ENCODE data around the gene PHLDA3.

PHLDA3 gene

GRCh38 chr1:201468844-201469644, at the start of gene PHLDA3:
PHLDA3 (minus strand) TSS chr1:201469188; CDS start chr1:201468786, 402 bp downstream.
- Histone ChIP-seq H3K27me3 (ENCODE audit: control insufficient read depth in 1 of 2, insufficient read depth in 2 of 2, low read length in 2 of 2) (peaks cover 8 to 17% of the 10 kb centered on the region in 2 donors), H3K9me3 (ENCODE audit: control insufficient read depth in 1 of 2, low read length in 2 of 2) (no peaks in the 10 kb centered on the region), H3K4me3 (ENCODE audit: low read depth in 1 of 2, low read length in 2 of 2) (peak within 1 kb of the TSS; percentile 46 to 78), H3K27ac (ENCODE audit: low read depth, low read length) (peak within 1 kb of the TSS; percentile 89), H3K4me1 (ENCODE audit: control insufficient read depth in 1 of 2, insufficient read depth in 2 of 2, low read length in 2 of 2) (peaks cover 6 to 15% of the 10 kb centered on the region in 2 donors), H3K9ac (ENCODE audit: low read depth in 1 of 2, low read length in 2 of 2) (peak within 1 kb of the TSS; percentile 52 to 60), H3K36me3 (ENCODE audit: control insufficient read depth in 1 of 2, insufficient read depth in 2 of 2, low read length in 2 of 2) (no peaks in the 10 kb centered on the region)

DNA sequence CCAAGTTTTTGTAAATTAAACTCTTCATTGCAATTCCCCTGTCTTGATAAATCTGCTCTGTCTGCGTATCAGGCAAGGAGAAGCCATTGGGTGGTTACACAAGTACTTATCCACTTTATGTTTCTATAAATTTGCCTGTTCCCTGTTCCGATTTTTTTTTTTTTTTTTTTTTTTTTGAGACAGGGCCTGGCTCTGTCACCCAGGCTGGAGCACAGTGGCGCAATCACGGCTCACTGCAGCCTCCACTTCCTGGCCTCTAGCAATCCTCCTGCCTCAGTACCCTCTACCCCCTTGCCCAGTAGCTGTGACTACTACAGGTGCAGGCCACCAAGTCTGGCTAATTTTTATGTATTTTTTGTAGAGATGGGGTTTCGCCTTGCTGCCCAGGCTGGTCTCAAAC, 49.1 kb upstream of the PHLDA3 start:
- no peaks in the 10 kb centered on the region for H3K36me3 ChIP-seq (ENCODE audit: control insufficient read depth in 1 of 2, insufficient read depth in 2 of 2, low read length in 2 of 2)
- H3K4me1 ChIP-seq (ENCODE audit: control insufficient read depth in 1 of 2, insufficient read depth in 2 of 2, low read length in 2 of 2), result peaks cover 4 to 14% of the 10 kb centered on the region in 2 donors
- no peaks in the 10 kb centered on the region for H3K9me3 ChIP-seq (ENCODE audit: control insufficient read depth in 1 of 2, low read length in 2 of 2)
- H3K4me3 ChIP-seq (ENCODE audit: low read depth in 1 of 2, low read length in 2 of 2), result no peak overlapping the region
- H3K27me3 ChIP-seq (ENCODE audit: control insufficient read depth in 1 of 2, insufficient read depth in 2 of 2, low read length in 2 of 2), result no peaks in the 10 kb centered on the region
- H3K9ac ChIP-seq (ENCODE audit: low read depth in 1 of 2, low read length in 2 of 2), result no peak overlapping the region
- H3K27ac ChIP-seq (ENCODE audit: low read depth, low read length), result no peak overlapping the region

GRCh38 chr1:201517631-201518030, 48.6 kb upstream of the PHLDA3 start:
- Histone ChIP-seq H3K27me3 (ENCODE audit: control insufficient read depth in 1 of 2, insufficient read depth in 2 of 2, low read length in 2 of 2) (no peaks in the 10 kb centered on the region), H3K9ac (ENCODE audit: low read depth in 1 of 2, low read length in 2 of 2) (no peak overlapping the region), H3K36me3 (ENCODE audit: control insufficient read depth in 1 of 2, insufficient read depth in 2 of 2, low read length in 2 of 2) (no peaks in the 10 kb centered on the region), H3K4me1 (ENCODE audit: control insufficient read depth in 1 of 2, insufficient read depth in 2 of 2, low read length in 2 of 2) (peaks cover 4 to 19% of the 10 kb centered on the region in 2 donors), H3K27ac (ENCODE audit: low read depth, low read length) (no peak overlapping the region), H3K9me3 (ENCODE audit: control insufficient read depth in 1 of 2, low read length in 2 of 2) (no peaks in the 10 kb centered on the region), H3K4me3 (ENCODE audit: low read depth in 1 of 2, low read length in 2 of 2) (no peak overlapping the region)

DNA sequence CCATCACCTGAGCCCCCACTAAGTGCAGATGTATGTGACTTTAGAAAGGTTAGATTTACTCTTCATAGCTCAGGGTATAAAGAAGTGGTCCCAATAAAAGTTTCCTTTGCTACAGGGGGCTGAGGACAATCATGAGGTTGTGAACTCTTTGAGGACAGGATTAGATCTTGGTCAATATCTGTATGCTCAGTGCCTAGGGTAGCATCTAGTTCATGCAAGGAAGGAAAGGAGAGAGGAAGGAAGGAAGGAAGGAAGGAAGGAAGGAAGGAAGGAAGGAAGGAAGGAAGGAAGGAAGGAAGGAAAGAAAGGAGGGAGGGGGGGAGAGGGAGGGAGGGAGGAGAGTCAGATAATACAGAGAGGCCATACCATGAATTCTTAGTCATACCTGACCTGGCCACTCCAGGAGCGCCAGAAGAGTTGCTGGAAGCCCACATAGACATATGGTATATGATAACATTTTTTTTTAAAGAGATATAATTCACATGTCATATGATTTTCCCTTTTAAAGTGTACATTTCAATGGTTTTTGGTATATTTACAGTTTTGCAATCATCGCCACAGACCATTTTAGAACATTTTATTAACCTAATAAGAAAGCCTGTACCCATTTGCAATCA, 47.6 kb upstream of the PHLDA3 start:
- Histone ChIP-seq H3K27me3 (ENCODE audit: control insufficient read depth in 1 of 2, insufficient read depth in 2 of 2, low read length in 2 of 2) (no peaks in the 10 kb centered on the region), H3K9ac (ENCODE audit: low read depth in 1 of 2, low read length in 2 of 2) (no peak overlapping the region), H3K4me1 (ENCODE audit: control insufficient read depth in 1 of 2, insufficient read depth in 2 of 2, low read length in 2 of 2) (peaks cover 11 to 27% of the 10 kb centered on the region in 2 donors), H3K9me3 (ENCODE audit: control insufficient read depth in 1 of 2, low read length in 2 of 2) (no peaks in the 10 kb centered on the region), H3K27ac (ENCODE audit: low read depth, low read length) (no peak overlapping the region), H3K4me3 (ENCODE audit: low read depth in 1 of 2, low read length in 2 of 2) (no peak overlapping the region), H3K36me3 (ENCODE audit: control insufficient read depth in 1 of 2, insufficient read depth in 2 of 2, low read length in 2 of 2) (no peaks in the 10 kb centered on the region)

- Histone ChIP-seq H3K27ac (ENCODE audit: low read depth, low read length) (no peak overlapping the region), H3K36me3 (ENCODE audit: control insufficient read depth in 1 of 2, insufficient read depth in 2 of 2, low read length in 2 of 2) (no peaks in the 10 kb centered on the region), H3K9ac (ENCODE audit: low read depth in 1 of 2, low read length in 2 of 2) (no peak overlapping the region), H3K27me3 (ENCODE audit: control insufficient read depth in 1 of 2, insufficient read depth in 2 of 2, low read length in 2 of 2) (no peaks in the 10 kb centered on the region), H3K9me3 (ENCODE audit: control insufficient read depth in 1 of 2, low read length in 2 of 2) (no peaks in the 10 kb centered on the region), H3K4me3 (ENCODE audit: low read depth in 1 of 2, low read length in 2 of 2) (no peak overlapping the region), H3K4me1 (ENCODE audit: control insufficient read depth in 1 of 2, insufficient read depth in 2 of 2, low read length in 2 of 2) (peaks cover 12 to 31% of the 10 kb centered on the region in 2 donors)
Measured at GRCh38 chr1:201515895-201516294, 46.9 kb upstream of the PHLDA3 start.

DNA sequence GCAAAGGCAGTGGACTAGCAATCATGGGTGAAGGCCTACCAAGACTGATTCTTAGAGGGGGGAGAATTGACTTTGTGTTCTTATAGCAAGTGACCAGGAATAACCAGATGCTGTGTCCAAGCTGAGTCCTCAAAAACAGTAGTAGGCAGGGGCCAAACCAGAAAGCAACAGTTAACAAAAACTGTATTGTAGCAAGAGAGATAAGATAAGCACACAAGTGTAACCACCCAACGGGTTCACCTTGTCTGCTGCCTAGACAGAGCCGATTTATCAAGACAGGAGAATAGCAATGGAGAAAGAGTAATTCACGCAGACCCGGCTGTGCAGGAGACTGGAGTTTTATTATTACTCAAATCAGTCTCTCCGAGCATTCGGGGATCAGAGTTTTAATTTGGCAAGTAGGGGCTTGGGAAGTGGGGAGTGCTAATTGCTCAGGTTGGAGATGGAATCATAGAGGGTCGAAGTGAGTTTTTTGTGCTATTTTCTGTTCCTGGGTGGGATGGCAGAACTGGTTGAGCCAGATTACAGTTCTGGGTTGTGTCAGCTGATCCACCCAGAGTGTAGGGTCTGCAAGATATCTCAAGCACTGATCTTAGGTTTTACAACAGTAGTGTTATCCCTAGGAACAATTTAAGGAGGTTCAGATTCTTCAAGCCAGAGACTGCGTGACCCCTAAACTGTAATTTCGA, 46.2 kb upstream of the PHLDA3 start:
- Histone ChIP-seq H3K4me1 (ENCODE audit: control insufficient read depth in 1 of 2, insufficient read depth in 2 of 2, low read length in 2 of 2) (peaks cover 12 to 31% of the 10 kb centered on the region in 2 donors), H3K9me3 (ENCODE audit: control insufficient read depth in 1 of 2, low read length in 2 of 2) (no peaks in the 10 kb centered on the region), H3K27ac (ENCODE audit: low read depth, low read length) (no peak overlapping the region), H3K27me3 (ENCODE audit: control insufficient read depth in 1 of 2, insufficient read depth in 2 of 2, low read length in 2 of 2) (no peaks in the 10 kb centered on the region), H3K4me3 (ENCODE audit: low read depth in 1 of 2, low read length in 2 of 2) (no peak overlapping the region), H3K36me3 (ENCODE audit: control insufficient read depth in 1 of 2, insufficient read depth in 2 of 2, low read length in 2 of 2) (no peaks in the 10 kb centered on the region), H3K9ac (ENCODE audit: low read depth in 1 of 2, low read length in 2 of 2) (no peak overlapping the region)

DNA sequence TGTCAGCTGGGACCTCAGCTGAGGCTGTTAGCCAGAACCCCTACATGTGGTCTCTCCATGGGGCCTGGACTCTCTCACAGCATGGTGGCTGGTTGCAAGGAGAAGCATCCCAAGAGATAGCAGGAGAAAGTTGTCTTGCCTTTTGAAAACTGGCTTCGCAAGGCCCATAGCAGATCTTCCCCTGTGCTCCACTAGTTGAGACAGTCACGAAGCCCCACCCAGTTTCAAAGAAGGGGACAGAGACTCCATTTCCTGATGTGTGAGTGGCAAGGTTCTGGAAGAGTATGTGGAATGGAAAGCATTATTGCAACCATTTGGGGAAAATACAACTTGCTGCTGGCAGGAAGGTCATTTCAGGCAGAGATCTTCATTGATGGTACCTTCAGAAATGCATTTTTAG, 45.5 kb upstream of the PHLDA3 start:
- H3K4me1 ChIP-seq (ENCODE audit: control insufficient read depth in 1 of 2, insufficient read depth in 2 of 2, low read length in 2 of 2), result peaks cover 12 to 31% of the 10 kb centered on the region in 2 donors
- H3K9ac ChIP-seq (ENCODE audit: low read depth in 1 of 2, low read length in 2 of 2), result no peak overlapping the region
- H3K27ac ChIP-seq (ENCODE audit: low read depth, low read length), result no peak overlapping the region
- no peaks in the 10 kb centered on the region for H3K36me3 ChIP-seq (ENCODE audit: control insufficient read depth in 1 of 2, insufficient read depth in 2 of 2, low read length in 2 of 2)
- no peaks in the 10 kb centered on the region for H3K9me3 ChIP-seq (ENCODE audit: control insufficient read depth in 1 of 2, low read length in 2 of 2)
- H3K27me3 ChIP-seq (ENCODE audit: control insufficient read depth in 1 of 2, insufficient read depth in 2 of 2, low read length in 2 of 2), result no peaks in the 10 kb centered on the region
- H3K4me3 ChIP-seq (ENCODE audit: low read depth in 1 of 2, low read length in 2 of 2), result no peak overlapping the region

GRCh38 chr1:201513498-201514243, 44.7 kb upstream of the PHLDA3 start:
- H3K9ac ChIP-seq (ENCODE audit: low read depth in 1 of 2, low read length in 2 of 2), result no peak overlapping the region
- no peak overlapping the region for H3K4me3 ChIP-seq (ENCODE audit: low read depth in 1 of 2, low read length in 2 of 2)
- H3K9me3 ChIP-seq (ENCODE audit: control insufficient read depth in 1 of 2, low read length in 2 of 2), result no peaks in the 10 kb centered on the region
- H3K27me3 ChIP-seq (ENCODE audit: control insufficient read depth in 1 of 2, insufficient read depth in 2 of 2, low read length in 2 of 2), result no peaks in the 10 kb centered on the region
- H3K4me1 ChIP-seq (ENCODE audit: control insufficient read depth in 1 of 2, insufficient read depth in 2 of 2, low read length in 2 of 2), result peaks cover 12 to 31% of the 10 kb centered on the region in 2 donors
- no peak overlapping the region for H3K27ac ChIP-seq (ENCODE audit: low read depth, low read length)
- no peaks in the 10 kb centered on the region for H3K36me3 ChIP-seq (ENCODE audit: control insufficient read depth in 1 of 2, insufficient read depth in 2 of 2, low read length in 2 of 2)

DNA sequence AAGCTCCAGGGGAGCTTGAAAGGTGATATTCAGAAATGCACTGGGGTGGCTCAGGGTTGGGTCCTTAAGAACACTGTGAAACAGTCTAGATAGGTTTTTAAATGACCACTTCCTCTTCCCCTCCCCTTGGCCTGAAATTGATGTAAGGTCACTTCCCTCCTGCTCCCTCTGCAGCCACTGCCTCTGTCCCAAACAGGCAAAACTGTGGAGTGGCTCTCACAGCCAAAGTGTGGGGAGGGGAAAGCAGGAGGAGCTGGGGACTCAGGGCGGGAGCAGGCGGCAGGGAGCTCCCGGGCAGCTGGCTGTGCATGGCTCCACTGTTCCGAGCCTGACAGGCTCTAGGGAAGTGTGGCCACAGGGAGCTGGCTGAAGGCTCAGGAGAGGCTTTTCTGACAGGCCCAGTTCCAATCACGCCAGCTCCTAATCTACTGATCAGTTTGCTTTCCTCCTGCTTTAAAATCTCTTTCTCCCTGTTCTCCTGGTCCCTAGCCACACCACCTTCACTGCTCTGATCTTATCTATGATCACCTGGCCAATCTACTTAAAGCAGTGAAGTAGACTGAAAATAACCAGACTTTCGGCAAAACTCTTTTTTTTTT, 43.1 kb upstream of the PHLDA3 start:
- H3K4me1 ChIP-seq (ENCODE audit: control insufficient read depth in 1 of 2, insufficient read depth in 2 of 2, low read length in 2 of 2), result peaks cover 20 to 40% of the 10 kb centered on the region in 2 donors
- no peaks in the 10 kb centered on the region for H3K27me3 ChIP-seq (ENCODE audit: control insufficient read depth in 1 of 2, insufficient read depth in 2 of 2, low read length in 2 of 2)
- peak overlapping the region in 1 of 2 donors; percentile 36 for H3K9ac ChIP-seq (ENCODE audit: low read depth in 1 of 2, low read length in 2 of 2)
- H3K4me3 ChIP-seq (ENCODE audit: low read depth in 1 of 2, low read length in 2 of 2), result no peak overlapping the region
- H3K9me3 ChIP-seq (ENCODE audit: control insufficient read depth in 1 of 2, low read length in 2 of 2), result no peaks in the 10 kb centered on the region
- no peaks in the 10 kb centered on the region for H3K36me3 ChIP-seq (ENCODE audit: control insufficient read depth in 1 of 2, insufficient read depth in 2 of 2, low read length in 2 of 2)
- H3K27ac ChIP-seq (ENCODE audit: low read depth, low read length), result peak overlapping the region; percentile 22

All from duodenal mucosa (tissue), 2 donors.